B cell (primary cell): Measurements from ENCODE around the gene STPG3. TPM values are rescaled to one million over a fixed set of nuclear protein-coding genes. Genes with fewer than 3 reads are reported as not detected.

Source experiments
- ATAC-seq: fragments of 200-7000 bp; cut with Tn5 transposase; one replicate; pipeline ENCODE4 v1.10.0; 2021; ENCODE audit warnings: low read depth, mild to moderate bottlenecking, moderate number of reproducible peaks, moderate library complexity
- CTCF ChIA-PET: fragments of 350-600 bp; sonication (Branson Sonifier 250); formaldehyde crosslinking; loops from one replicate; lab custom pipeline; 2021; ENCODE audit warnings: antibody characterized with exemption, inconsistent platforms; lab: Charles Lee
- POLR2A ChIA-PET: fragments of 350-600 bp; sonication (Branson Sonifier 250); formaldehyde crosslinking; loops from one replicate; lab custom pipeline; 2021; ENCODE audit warnings: antibody characterized with exemption; lab: Charles Lee
- DNase-seq: peaks from one replicate; pipeline ENCODE4 v3.0.0; 2013
- H2AFZ ChIP-seq: 2 replicates; pipeline ENCODE4 v1.6.1; 2012; ENCODE audit warnings: mild to moderate bottlenecking, low read depth, low read length; ENCODE audit not compliant: insufficient read depth, poor library complexity, severe bottlenecking
- H3K27ac ChIP-seq, 2 donors: 1 replicate in 1 of 2; 2 replicates in 1 of 2; pipeline ENCODE4 v1.5.1; 2012 to 2013; ENCODE audit warnings: low read length in 2 of 2, mild to moderate bottlenecking in 2 of 2, moderate library complexity in 1 of 2
- H3K27me3 ChIP-seq, 4 experiments: fragments of 200-600 bp in 1 of 4; sonication (generic) in 1 of 4; replicated peaks in 1 of 4; 1 replicate in 2 of 4; 2 replicates in 2 of 4; pipeline versions ENCODE4 v1.6.1 to v1.7.0; 2013 to 2016; ENCODE audit warnings: low read length in 3 of 4, mild to moderate bottlenecking in 2 of 4, mixed read lengths in 1 of 4, moderate library complexity in 1 of 4; ENCODE audit not compliant: insufficient read depth in 4 of 4, control insufficient read depth in 3 of 4; ENCODE audit errors: control extremely low read depth in 1 of 4
- H3K36me3 ChIP-seq, 2 experiments: replicated peaks in 1 of 2; 1 replicate in 1 of 2; 2 replicates in 1 of 2; pipeline versions ENCODE4 v1.6.1 to v1.7.1; 2013; ENCODE audit warnings: low read length in 1 of 2; ENCODE audit not compliant: insufficient read depth in 2 of 2, control insufficient read depth in 1 of 2; ENCODE audit errors: control extremely low read depth in 1 of 2, extremely low read depth in 1 of 2
- H3K4me1 ChIP-seq, 2 donors: fragments of 200-600 bp in 1 of 2; sonication (generic) in 1 of 2; 1 replicate in 1 of 2; 2 replicates in 1 of 2; pipeline versions ENCODE4 v1.5.1 to v1.6.1; 2013 to 2017; ENCODE audit warnings: low read length in 2 of 2; ENCODE audit not compliant: control insufficient read depth in 2 of 2, insufficient read depth in 2 of 2
- H3K4me2 ChIP-seq: replicated peaks from 2 replicates; pipeline ENCODE3; 2012; ENCODE audit warnings: mild to moderate bottlenecking, low read depth, low read length; ENCODE audit not compliant: poor library complexity, severe bottlenecking
- H3K4me3 ChIP-seq, 5 experiments: fragments of 200-600 bp in 1 of 5; sonication (generic) in 1 of 5; 1 replicate in 3 of 5; 2 replicates in 2 of 5; pipeline versions ENCODE4 v1.5.1 to v1.7.0; 2011 to 2016; ENCODE audit warnings: low read length in 4 of 5, mild to moderate bottlenecking in 4 of 5, low read depth in 2 of 5, control low read depth in 1 of 5, moderate library complexity in 1 of 5; ENCODE audit not compliant: insufficient read depth in 1 of 5; ENCODE audit errors: control extremely low read depth in 1 of 5, extremely low read depth in 1 of 5
- H3K79me2 ChIP-seq: fragments of 200-600 bp; sonication (generic); one replicate; pipeline ENCODE4 v1.6.0; 2016; ENCODE audit warnings: low read length; ENCODE audit not compliant: control insufficient read depth, insufficient read depth
- H3K9ac ChIP-seq: fragments of 200-600 bp; sonication (generic); 2 replicates; pipeline ENCODE4 v1.6.1; 2017; ENCODE audit warnings: mild to moderate bottlenecking, low read length, moderate library complexity
- H3K9me3 ChIP-seq, 3 donors: one replicate each; pipeline versions ENCODE4 v1.6.1 to v1.7.1; 2013; ENCODE audit warnings: low read length in 2 of 3; ENCODE audit not compliant: control insufficient read depth in 2 of 3, insufficient read depth in 1 of 3; ENCODE audit errors: control extremely low read depth in 1 of 3
- H4K20me1 ChIP-seq: 2 replicates; pipeline ENCODE4 v1.6.0; 2012; ENCODE audit warnings: mild to moderate bottlenecking, low read length; ENCODE audit not compliant: insufficient read depth, control insufficient read depth, poor library complexity, severe bottlenecking
- H3K27ac Mint-ChIP-seq: one replicate; pipeline ENCODE4 v1.8.0; 2021; ENCODE audit warnings: mixed read lengths
- H3K27me3 Mint-ChIP-seq: one replicate; pipeline ENCODE4 v1.8.0; 2021; ENCODE audit warnings: mixed read lengths
- H3K4me1 Mint-ChIP-seq: one replicate; pipeline ENCODE4 v1.8.0; 2021; ENCODE audit warnings: mixed read lengths
- H3K4me3 Mint-ChIP-seq: one replicate; pipeline ENCODE4 v1.8.0; 2021; ENCODE audit warnings: mixed read lengths
- H3K9me3 Mint-ChIP-seq: one replicate; pipeline ENCODE4 v1.8.0; 2022; ENCODE audit warnings: mixed read lengths; ENCODE audit not compliant: insufficient read depth
- CTCF ChIP-seq: fragments of 200-600 bp; IDR thresholded peaks from one replicate; pipeline ENCODE4 v1.8.0; 2022; ENCODE audit warnings: antibody characterized with exemption, mild to moderate bottlenecking
- EZH2 ChIP-seq: IDR thresholded peaks from 2 replicates; pipeline ENCODE4 v1.6.1; 2012; ENCODE audit warnings: borderline replicate concordance, low read depth, mild to moderate bottlenecking, moderate library complexity, low read length; ENCODE audit not compliant: insufficient read depth, poor library complexity, severe bottlenecking
- WGBS: methylation state at CpG from one replicate; pipeline ENCODE4 v1.1.5; 2013; ENCODE audit warnings: missing lambda C conversion rate; ENCODE audit not compliant: insufficient coverage; 5-methylcytosine and 5-hydroxymethylcytosine counted together
- intact Hi-C: fragments of 100-400 bp; cut with micrococcal nuclease; formaldehyde crosslinking; loops from one replicate; pipeline ENCODE4 v1.10.0; 2022
- polyA plus RNA-seq: library from polyadenylated mRNA; depleted of rRNA; stranded (reverse); fragments of >200 nt; gene quantifications from 2 replicates; pipeline ENCODE4 v1.2.3, GENCODE V29; 2012
- total RNA-seq, 2 donors: library from RNA; stranded (reverse); fragments of 120-200 nt in 1 of 2; gene quantifications; 1 replicate in 1 of 2; 2 replicates in 1 of 2; pipeline versions ENCODE4 v1.2.3 to v1.2.4, GENCODE V29; 2013 to 2022

The STPG3 gene
- total and polyA plus RNA-seq, 2 donors (not counting 1 experiment from before 2014, with no cell fraction given): not detected

- Histone ChIP-seq H3K27ac (no peak overlapping the region), H3K9ac (no peak overlapping the region), H3K36me3 (peaks cover 0 to 20% of the 10 kb centered on the region in 2 experiments), H3K27me3 (no peaks in the 10 kb centered on the region), H3K9me3 (no peaks in the 10 kb centered on the region), H2AFZ (no peak overlapping the region), H3K4me1 (peaks cover 11 to 12% of the 10 kb centered on the region in 2 donors), H3K4me2 (no peak overlapping the region), H3K4me3 (no peak overlapping the region), H4K20me1 (peaks cover 28% of the 10 kb centered on the region), H3K79me2 (peaks cover 32% of the 10 kb centered on the region)
- ChIA-PET CTCF (interaction anchor here (0.8 to 1.1 kb wide), 2 partner anchors 113 to 199 kb away, joined by 3 read pairs; no protein-coding TSS in a partner anchor), POLR2A (interaction anchor here (0.6 kb wide), 3 partner anchors 38 to 202 kb away, joined by 3 to 5 read pairs (median 3); partner anchors contain the start of gene MAN1B1)
- peaks cover 22% of the 10 kb centered on the region for H3K4me1 Mint-ChIP-seq
- 94% methylated on average over 25 of the region's 25 CpGs for WGBS
- H3K9me3 Mint-ChIP-seq: no peaks in the 10 kb centered on the region
- no peak overlapping the region for H3K4me3 Mint-ChIP-seq
- no peak for TF ChIP-seq CTCF
- no peak for TF ChIP-seq EZH2
- DNase-seq: no peak
- no peak overlapping the region for H3K27ac Mint-ChIP-seq
- intact Hi-C loops: no loop called here
- no peak for ATAC-seq
- H3K27me3 Mint-ChIP-seq: no peaks in the 10 kb centered on the region
Observed at GRCh38 chr9:137245450-137246421, 5.3 kb upstream of the STPG3 start.
